Lung (tissue), 12 donors: ENCODE data around the gene MEX3C. TPM values are rescaled to one million over a fixed set of nuclear protein-coding genes. Genes with fewer than 3 reads are reported as not detected.

ENCODE experiments used
- ATAC-seq: fragments of 200-7000 bp; cut with Tn5 transposase; one replicate; pipeline ENCODE4 v1.9.1; 2020; ENCODE audit warnings: moderate number of reproducible peaks; ENCODE audit not compliant: insufficient read depth, low FRiP score
- DNase-seq, 3 donors: peaks; one replicate each; pipeline ENCODE4 v3.0.0-alpha.2; 2013 to 2017
- H3K27ac ChIP-seq, 2 donors: one replicate each; pipeline ENCODE4 v1.5.1; 2013; ENCODE audit warnings: mild to moderate bottlenecking in 2 of 2, moderate library complexity in 2 of 2, control low read depth in 1 of 2, inconsistent platforms in 1 of 2, low read depth in 1 of 2, low read length in 1 of 2
- H3K27me3 ChIP-seq, 3 donors: one replicate each; pipeline ENCODE4 v1.5.1; 2013; ENCODE audit warnings: low read length in 2 of 3; ENCODE audit not compliant: control insufficient read depth in 3 of 3, insufficient read depth in 3 of 3
- H3K36me3 ChIP-seq, 4 donors: one replicate each; pipeline ENCODE4 v1.5.1; 2013; ENCODE audit warnings: low read length in 4 of 4, mild to moderate bottlenecking in 1 of 4, moderate library complexity in 1 of 4; ENCODE audit not compliant: control insufficient read depth in 4 of 4, insufficient read depth in 4 of 4
- H3K4me1 ChIP-seq, 5 donors: one replicate each; pipeline ENCODE4 v1.5.1; 2013; ENCODE audit warnings: low read length in 5 of 5, mild to moderate bottlenecking in 2 of 5, moderate library complexity in 1 of 5; ENCODE audit not compliant: control insufficient read depth in 5 of 5, insufficient read depth in 5 of 5
- H3K4me3 ChIP-seq: one replicate; pipeline ENCODE4 v1.5.1; 2013; ENCODE audit warnings: mild to moderate bottlenecking, control low read depth, moderate library complexity
- H3K9ac ChIP-seq, 2 donors: one replicate each; pipeline ENCODE4 v1.5.1; 2013; ENCODE audit warnings: low read length in 2 of 2, control low read depth in 1 of 2; ENCODE audit not compliant: insufficient read depth in 1 of 2
- H3K9me3 ChIP-seq, 4 donors: one replicate each; pipeline ENCODE4 v1.5.1; 2013; ENCODE audit warnings: low read length in 3 of 4, mild to moderate bottlenecking in 1 of 4, moderate library complexity in 1 of 4; ENCODE audit not compliant: control insufficient read depth in 4 of 4, insufficient read depth in 3 of 4
- CTCF ChIP-seq: IDR thresholded peaks from 2 replicates; pipeline ENCODE4 v1.5.1; 2012; ENCODE audit warnings: mild to moderate bottlenecking; ENCODE audit errors: control extremely low read depth, extremely low read depth
- WGBS, 2 donors: extraction: QIAGEN DNeasy Blood & Tissue Kit; methylation state at CpG; one replicate each; pipeline ENCODE4 v1.1.7; 2013; 5-methylcytosine and 5-hydroxymethylcytosine counted together
- polyA plus RNA-seq, 2 donors: library from polyadenylated mRNA; stranded (reverse); fragments of 200-250 nt; gene quantifications; one replicate each; pipeline ENCODE4 v1.2.1, GENCODE V29; 2013
- total RNA-seq, 2 donors: library from RNA; depleted of rRNA in 1 of 2; stranded (reverse); fragments of >200 nt in 1 of 2; gene quantifications; one replicate each; pipeline ENCODE4 v1.2.1, GENCODE V29; 2014 to 2021
- donor health status: control.
- donor health status: control.
- donor health status: Bipolar disorder and iron deficiency.
- donor health status: healthy.
- donor health status: DM: yes; HTN: yes; CAD: no.

Gene MEX3C
- total and polyA plus RNA-seq, 4 donors, result 7.6 to 54.2 (median 15.8) TPM

DNA sequence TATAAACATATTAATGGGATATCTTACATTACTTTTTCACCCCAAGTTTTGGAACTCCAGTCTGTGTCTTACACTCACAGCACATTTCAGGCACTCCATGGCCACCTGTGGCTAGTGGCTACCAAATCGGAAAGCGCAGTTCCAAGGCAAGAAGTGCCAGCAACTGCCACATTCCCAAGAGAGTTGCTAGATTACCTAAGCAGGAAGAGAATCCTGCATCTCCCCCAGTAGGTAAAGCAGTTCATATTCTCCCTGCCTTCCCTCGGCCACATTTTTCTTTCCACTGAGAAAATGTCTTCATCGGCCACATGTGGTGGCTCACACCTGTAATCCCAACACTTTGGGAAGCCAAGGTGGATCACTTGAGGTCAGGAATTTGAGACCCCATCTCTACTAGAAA, 62.8 kb downstream of the MEX3C start:
- no peaks in the 10 kb centered on the region for H3K36me3 ChIP-seq
- ATAC-seq (no peak), DNase-seq (no peak)
- WGBS, 2 donors, result 96 to 97% methylated on average over 4 of the region's 4 CpGs
- H3K4me1 ChIP-seq, result no peaks in the 10 kb centered on the region
- no peaks in the 10 kb centered on the region for H3K27me3 ChIP-seq
- H3K4me3 ChIP-seq, result no peak overlapping the region
- H3K27ac ChIP-seq, result no peak overlapping the region
- no peak overlapping the region for H3K9ac ChIP-seq
- no peak for TF ChIP-seq CTCF
- H3K9me3 ChIP-seq, result peaks cover 0 to 3% (median 0%) of the 10 kb centered on the region in 4 donors

GRCh38 chr18:51133580-51134160, 63.8 kb downstream of the MEX3C start:
- Histone ChIP-seq H3K27ac (no peak overlapping the region), H3K4me3 (no peak overlapping the region), H3K9ac (no peak overlapping the region), H3K36me3 (no peaks in the 10 kb centered on the region), H3K9me3 (peaks cover 0 to 3% (median 0%) of the 10 kb centered on the region in 4 donors), H3K27me3 (no peaks in the 10 kb centered on the region), H3K4me1 (no peaks in the 10 kb centered on the region)
- ATAC-seq (no peak), DNase-seq (no peak)
- no peak for TF ChIP-seq CTCF
- 76 to 86% methylated on average over 12 of the region's 12 CpGs for WGBS, 2 donors

DNA sequence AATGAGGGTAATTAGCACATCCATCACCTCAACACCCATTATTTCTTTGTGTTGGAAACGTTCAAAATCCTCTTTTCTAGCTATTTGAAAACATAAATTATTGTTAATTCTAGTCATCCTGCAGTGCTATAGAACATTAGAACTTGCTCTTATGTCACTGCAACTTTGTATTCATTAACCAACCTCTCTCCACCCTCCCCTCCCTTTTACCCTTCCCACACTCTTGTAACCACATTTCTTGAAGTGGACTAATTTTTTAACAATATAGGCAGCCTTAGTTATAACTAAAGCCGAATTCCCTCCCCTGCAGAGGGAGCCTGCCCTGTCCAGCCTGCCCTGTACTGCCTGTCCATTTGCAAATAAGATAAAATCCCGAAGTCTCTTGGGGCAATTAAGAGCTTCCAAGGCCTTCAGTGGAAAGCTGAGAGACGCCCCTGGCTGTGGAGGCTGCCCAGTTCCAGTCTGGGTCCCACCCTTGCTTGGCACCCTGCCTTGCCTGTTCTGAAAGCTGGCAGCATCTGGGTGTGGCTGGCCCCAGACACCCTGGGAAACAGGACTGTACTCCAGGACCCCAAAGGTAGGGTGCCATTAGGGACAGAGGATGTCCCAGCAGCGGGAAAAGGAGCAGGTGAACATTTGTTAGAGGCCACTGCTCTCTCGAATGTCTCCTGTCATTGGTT, 65.1 kb downstream of the MEX3C start:
- ATAC-seq (no peak), DNase-seq (peak in 1 of 3 donors; percentile 34)
- no peak for TF ChIP-seq CTCF
- no peaks in the 10 kb centered on the region for H3K27me3 ChIP-seq
- H3K27ac ChIP-seq, result no peak overlapping the region
- 73 to 86% methylated on average over 6 of the region's 6 CpGs for WGBS, 2 donors
- H3K9ac ChIP-seq, result no peak overlapping the region
- H3K4me1 ChIP-seq, result no peaks in the 10 kb centered on the region
- H3K4me3 ChIP-seq, result no peak overlapping the region
- H3K9me3 ChIP-seq, result peaks cover 0 to 3% (median 0%) of the 10 kb centered on the region in 4 donors
- H3K36me3 ChIP-seq, result no peaks in the 10 kb centered on the region
